GM21619 (cell line): Measurements from ENCODE around the gene COPS6.

Source experiments
- ATAC-seq: cut with Tn5 transposase; IDR thresholded peaks from one replicate; pipeline ENCODE4 v1.9.1; 2021; ENCODE audit not compliant: unreplicated experiment

The COPS6 gene

DNA sequence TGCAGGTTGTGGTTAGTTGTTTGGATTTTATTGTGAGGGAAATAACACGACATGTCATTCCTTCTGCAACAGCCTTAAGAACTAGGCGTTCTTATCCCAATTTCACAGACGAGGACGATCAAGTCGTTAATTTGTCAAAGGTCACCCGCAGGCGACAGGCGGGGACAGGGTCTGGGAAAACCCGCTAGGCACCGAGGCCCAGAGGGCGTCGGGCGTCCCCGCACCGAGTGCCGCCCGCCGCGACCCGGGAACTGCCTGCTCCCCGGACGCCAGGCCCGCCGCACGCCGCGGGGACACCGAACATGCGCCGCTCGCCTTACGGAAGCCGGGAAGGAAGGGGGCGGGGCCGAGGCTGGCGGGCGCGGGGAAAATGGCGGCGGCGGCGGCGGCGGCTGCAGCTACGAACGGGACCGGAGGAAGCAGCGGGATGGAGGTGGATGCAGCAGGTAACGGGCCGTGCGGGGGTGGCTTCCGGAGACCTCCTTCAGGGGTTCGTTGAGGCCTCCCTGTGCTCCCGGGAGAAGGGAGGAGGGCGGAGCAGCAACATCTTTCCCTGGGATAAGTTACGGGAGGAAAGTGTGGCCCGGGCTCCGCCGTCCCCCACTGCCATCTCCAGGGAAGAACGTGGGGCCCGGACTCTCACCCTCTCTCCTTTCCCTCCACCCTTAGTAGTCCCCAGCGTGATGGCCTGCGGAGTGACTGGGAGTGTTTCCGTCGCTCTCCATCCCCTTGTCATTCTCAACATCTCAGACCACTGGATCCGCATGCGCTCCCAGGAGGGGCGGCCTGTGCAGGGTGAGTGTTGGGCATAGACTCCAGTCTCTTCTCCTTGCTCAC lies at the start of gene COPS6:
Gene COPS6 (plus strand): TSS at position 349 of the 837 bp plus-strand sequence. CDS start 22 bp downstream, at position 371.
- peak; percentile 44 for ATAC-seq

DNA sequence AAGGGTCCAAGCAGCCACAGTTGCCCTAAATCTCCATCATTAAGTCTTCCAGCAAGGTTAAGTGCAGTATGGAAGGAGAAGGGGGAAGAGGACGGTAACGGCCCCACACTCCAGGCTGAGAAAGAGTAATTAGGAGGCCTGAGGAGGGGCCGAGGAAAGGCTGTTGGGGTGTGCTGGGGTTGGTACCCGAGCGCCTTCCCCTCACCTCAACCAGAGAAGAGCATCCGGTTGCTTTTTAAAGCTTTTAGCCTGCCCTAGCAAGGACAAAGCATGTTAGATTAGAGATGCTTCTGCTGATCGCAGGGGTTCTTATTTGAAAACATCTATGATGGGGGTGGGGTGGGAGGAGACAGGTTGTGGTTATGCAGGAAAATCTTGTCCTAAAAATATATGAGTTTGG lies 48.2 kb upstream of the COPS6 start:
- no peak for ATAC-seq

DNA sequence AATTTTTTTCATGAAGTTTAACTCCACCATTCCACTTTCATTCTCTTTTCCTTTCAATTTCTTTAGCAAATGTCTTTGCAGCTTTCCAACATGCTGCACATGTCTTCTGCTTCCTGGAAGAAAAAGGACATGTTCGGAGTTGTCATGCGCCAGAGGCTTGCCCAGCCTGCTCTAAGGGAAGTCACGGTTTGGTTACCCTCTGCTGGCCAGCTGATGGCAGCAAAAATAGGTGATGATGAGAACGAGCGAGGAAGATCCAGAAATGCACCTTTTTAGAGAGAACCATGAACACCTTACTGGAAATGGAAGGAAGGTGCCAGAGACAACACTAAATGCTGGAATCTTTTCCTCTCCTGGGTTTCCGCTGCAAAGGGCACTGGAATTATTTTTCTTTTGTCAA lies 44.1 kb upstream of the COPS6 start:
- no peak for ATAC-seq

DNA sequence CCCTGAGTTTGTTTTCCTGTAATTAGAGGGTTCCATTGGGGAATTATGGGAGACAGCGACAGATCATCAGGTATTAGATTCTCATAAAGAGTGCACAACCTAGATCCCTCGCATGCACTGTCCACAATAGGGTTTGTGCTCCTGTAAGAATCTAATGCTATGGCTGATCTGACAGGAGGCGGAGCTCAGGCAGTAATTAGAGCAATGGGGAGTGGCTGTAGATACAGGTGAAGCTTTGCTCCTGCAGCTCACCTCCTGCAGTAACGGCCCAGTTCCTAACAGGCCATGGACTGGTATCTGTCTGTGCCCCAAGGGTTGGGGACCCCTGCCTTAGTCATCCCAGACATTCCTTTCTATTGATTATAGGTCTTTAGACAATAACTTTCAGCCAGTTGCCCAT lies 40.1 kb upstream of the COPS6 start:
- ATAC-seq: no peak

DNA sequence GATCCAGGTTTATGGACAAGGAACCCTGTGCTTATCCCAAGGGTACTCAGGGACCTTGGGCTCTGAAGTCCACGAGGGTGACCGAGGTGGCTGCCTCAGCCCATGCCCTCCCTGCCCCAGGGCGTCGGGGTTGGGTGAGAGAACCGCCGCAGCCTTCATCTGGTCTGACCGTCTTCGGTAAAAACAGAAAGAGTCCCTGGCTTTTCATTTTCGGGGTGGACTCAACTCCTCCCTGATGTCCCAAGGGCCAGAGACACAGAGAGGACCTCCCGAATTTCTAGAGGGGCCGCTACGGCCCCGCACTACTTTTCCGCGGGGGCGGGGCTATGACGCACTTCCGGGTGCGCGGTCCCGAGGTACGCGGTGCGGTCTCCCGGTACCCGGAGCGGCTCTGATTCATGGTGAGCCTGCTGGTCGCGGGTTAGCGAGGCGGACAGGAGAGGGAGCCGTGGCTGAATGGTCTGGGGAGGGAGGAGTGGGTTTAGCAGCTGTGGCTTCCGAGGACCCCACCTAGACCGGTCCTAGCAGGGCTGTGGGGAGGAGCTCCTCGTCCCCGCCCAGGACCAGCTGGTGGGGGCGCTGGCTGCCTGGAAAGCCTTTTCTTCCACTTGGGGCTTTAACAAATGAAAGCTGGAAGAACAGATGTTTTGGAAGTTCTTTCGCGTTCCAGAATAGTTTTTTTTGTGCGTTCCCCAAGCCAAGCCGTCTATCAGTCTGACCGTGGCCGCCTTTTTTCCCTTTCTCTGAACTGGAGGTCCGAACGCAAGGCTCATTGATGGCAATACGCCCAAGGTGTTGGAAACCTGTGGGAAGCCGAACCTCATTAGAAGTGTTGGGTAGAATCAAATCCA lies 39.1 kb upstream of the COPS6 start, which contains the start of gene ZSCAN21:
Gene ZSCAN21 (plus strand): TSS at position 334 of the 851 bp plus-strand sequence. CDS start 7,233 bp downstream, outside the sequence.
- peak; percentile 90 for ATAC-seq

DNA sequence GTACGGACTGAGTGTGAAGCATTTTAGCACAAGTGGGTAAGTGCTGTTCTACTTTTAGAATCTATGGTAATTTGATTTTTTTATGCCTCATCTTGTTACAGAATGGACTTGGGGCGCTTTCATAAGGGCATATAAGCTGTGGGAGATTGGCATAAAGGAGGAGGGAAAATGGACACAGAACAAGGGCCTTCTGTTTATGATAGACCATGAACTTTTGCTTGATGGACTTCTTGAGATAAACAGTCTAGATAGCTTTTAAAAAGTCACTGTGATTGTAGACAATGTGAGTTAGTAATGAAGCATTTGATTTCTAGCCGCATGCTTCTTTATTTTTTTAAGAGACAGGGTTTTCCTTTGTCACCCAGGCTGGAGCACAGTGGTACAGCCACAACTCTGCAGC lies 37.2 kb upstream of the COPS6 start:
- ATAC-seq: no peak

DNA sequence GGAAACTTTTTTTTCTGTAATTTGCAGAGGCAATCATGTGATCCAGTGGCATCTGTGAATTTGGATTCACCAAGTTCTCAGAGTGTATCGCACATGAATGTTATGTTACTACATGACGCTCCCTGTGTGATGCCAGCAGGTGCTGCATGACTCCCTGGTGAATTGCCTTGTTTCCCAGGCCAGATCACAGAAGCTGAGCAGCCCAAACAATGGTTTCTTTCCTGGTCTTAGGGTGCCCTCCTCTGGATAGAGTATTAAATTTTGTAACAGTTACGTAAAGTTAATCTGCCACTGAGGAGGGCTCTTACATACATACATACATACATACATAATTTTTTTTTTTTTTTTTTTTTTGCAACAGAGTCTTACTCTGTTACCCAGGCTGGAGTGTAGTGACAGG lies 35.6 kb upstream of the COPS6 start:
- ATAC-seq: no peak

DNA sequence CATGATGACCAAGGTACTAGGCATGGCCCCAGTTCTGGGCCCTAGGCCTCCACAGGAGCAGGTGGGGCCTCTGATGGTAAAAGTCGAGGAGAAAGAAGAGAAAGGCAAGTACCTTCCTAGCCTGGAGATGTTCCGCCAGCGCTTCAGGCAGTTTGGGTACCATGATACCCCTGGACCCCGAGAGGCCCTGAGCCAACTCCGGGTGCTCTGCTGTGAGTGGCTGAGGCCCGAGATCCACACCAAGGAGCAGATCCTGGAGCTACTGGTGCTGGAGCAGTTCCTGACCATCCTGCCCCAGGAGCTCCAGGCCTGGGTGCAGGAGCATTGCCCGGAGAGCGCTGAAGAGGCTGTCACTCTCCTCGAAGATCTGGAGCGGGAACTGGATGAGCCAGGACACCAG lies 31.8 kb upstream of the COPS6 start:
- no peak for ATAC-seq

DNA sequence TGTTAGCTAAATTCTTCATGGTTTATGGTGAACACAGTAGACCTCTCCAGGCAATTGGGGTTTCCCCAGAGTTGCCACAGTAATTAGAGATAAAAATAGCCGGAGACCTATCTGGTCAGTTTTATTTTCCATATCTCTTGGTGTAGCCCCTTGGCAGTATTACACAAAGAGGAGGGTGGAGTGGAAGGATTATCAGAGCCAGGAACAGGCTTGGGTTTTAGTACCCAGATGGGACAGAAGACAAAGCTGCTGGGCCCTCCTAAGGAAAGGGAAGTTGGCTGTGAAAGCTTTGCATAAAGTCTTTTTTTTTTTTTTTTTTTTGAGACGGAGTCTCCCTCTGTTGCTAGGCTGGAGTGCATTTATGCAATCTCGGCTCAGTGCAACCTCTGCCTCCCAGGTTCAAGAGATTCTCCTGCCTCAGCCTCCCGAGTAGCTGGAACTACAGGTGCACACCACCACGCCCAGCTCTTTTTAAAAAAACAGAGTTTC lies 29.5 kb upstream of the COPS6 start:
- no peak for ATAC-seq

DNA sequence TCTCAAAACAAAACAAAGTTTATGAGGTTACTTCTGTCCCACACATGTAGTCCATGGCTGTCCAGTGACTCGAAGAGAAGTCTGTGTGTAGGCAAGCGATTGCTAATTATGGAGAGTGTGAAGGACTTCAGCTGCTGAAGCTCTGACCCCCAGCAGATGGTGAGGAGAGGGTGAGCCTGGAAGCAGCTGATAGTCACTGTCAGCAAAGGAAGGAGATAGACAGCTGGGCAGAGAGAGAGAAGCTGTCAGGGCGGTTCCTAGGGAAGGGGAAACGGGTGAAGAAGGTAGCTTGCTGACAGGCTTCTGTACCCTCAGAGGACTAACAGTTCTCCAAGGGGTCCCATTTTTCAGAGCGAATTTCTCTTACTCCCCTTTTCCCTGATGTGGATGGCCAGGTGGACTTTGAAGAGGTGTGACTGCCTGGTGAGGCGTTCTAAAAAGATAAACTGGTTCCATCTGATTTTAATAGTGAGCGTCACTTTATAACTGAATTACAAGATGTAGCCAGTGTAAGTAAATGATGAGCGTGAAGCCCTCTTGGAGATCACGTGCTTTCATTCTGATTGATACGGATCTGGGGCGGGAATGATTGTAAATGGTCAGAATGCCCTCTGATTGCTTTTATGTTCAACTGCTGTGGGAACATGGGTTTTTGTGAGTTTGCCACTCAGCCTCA lies 27.1 kb upstream of the COPS6 start:
- ATAC-seq: no peak

DNA sequence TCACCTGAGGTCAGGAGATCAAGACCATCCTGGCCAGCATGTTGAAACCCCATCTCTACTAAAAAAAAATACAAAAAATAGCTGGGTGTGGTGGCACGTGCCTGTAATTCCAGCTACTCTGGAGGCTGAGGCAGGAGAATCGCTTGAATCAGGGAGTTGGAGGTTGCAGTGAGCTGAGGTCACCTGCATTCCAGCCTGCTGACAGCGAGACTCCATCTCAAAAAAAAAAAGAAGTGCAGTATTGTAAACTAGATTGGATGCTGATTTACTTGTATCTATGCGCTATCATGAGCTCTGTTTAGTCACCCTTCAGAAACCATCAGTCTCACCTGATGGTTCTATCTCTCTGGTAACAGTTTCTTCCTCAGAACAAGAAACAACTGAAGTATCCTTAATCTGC lies 25.4 kb upstream of the COPS6 start:
- no peak for ATAC-seq

DNA sequence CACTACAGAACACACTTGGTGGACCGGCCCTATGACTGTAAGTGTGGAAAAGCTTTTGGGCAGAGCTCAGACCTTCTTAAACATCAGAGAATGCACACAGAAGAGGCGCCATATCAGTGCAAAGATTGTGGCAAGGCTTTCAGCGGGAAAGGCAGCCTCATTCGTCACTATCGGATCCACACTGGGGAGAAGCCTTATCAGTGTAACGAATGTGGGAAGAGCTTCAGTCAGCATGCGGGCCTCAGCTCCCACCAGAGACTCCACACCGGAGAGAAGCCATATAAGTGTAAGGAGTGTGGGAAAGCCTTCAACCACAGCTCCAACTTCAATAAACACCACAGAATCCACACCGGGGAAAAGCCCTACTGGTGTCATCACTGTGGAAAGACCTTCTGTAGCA lies 24.6 kb upstream of the COPS6 start:
- no peak for ATAC-seq

DNA sequence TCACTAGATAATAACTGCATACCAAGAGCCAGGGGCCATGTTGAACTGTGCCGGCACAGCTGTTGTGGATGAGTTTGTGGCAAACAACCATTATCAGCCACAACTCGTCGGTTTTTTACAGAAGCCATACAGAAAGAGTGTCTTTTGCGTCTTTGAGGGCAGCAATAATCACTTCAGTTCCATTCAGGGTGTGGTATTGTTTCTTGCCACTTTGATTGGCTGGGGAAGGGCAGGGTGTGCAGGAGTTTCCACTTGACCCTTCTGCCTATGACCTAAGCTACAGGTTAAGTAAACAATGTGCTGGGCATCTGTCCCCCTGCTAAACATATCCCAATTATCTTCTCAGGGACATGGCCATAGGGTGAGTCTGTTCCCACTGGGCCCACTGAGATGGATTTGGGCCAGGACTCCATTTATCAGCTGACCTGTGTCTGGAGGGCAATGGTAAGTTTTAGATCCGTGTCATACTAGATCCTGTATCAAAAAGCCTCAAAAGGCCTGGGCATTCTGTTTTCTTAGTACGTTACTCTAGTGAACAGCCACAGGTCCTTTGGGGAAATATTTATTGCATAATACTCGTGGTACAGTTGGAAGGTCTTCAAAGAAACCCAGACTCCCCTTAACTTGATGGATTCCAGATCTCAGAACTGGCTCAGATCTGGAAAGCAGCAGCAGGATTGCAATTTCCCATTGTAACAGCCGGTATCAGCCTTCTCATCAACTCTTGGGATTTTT lies 23.1 kb upstream of the COPS6 start:
- no peak for ATAC-seq

DNA sequence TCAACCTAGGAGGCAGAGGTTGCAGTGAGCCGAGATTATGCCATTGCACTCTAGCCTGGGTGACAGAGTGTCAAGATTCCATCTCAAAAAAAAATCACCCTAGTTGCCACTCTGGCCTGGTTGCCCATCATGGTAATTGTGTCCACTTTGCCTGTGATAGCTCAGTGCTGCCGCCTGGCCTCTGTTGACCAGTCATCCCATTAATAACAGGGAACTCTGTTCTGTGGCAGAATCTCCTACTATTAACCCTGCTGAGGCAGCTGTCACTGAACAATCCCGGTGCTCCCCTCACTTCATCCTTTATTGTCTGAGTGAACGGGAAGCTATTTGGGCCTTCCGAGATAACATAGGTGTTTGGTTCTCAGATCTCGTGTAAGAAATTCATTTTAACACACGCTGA lies 21.8 kb upstream of the COPS6 start:
- no peak for ATAC-seq

DNA sequence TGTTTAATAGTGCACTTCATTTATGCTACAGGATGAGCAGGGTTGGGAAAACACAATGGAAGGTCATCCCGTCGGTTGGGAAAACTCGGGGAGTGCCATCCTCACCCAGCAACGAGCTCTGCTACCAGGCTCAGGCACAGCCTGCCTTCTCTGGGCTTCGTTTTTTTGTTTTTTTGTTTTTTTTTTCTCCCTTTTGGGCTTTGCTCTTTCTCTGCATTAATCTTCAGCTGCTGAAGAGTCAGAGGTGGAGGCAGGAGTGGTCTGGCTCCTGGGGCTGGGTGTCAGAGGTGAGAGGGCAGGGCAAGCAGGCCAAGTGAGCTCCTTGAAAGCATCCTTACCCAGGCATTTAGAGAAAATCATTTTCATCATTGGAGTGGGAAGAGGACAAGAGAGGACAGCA lies 18.8 kb upstream of the COPS6 start:
- ATAC-seq: no peak

DNA sequence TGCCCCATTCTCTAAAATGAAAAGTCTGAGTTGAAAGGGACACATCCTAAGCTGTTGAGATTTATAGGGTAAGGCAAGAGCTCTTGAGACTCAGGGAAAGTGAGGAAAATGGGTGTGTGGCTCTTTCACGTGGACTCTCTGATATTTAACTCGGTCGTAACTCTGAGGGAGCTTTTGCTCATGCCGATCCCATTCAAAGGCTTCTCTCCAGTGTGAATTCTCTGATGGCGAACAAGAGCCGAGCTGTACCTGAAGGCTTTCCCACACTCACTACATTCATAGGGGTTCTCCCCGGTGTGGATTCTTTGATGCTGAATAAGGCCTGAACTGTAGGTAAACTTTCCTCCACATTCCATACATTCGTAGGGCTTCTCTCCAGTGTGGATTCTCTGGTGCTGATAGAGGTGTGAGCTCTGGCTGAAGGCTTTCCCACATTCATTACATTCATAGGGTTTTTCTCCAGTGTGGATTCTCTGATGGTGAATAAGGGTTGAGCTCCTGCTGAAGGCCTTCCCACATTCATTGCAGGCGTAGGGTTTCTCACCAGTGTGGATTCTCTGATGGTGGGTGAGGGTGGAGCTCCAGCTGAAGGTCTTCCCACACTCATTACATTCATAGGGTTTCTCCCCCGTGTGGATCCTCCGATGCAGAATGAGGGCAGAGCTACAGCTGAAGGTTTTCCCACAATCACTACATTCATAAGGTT lies 17.6 kb upstream of the COPS6 start:
- ATAC-seq: no peak

DNA sequence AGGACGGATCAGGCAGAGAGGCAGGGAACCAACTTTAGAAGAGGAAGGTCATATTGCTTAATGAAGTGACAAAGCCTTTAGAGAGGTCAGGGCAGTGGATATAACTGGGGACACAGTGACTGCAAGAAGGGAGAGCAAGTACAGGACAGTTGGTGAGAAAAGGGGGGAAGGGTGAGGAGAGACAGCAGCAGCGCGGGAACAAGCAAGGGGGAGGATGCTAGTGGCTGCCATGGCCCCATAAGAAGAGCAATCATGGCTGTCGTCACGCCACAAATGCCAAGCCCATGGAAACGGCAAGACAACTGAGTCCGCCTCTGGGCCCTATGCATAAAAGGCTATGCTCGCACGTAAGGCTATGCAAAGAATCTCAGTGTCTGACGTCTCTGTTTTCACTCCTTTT lies 16.3 kb upstream of the COPS6 start:
- ATAC-seq: no peak

DNA sequence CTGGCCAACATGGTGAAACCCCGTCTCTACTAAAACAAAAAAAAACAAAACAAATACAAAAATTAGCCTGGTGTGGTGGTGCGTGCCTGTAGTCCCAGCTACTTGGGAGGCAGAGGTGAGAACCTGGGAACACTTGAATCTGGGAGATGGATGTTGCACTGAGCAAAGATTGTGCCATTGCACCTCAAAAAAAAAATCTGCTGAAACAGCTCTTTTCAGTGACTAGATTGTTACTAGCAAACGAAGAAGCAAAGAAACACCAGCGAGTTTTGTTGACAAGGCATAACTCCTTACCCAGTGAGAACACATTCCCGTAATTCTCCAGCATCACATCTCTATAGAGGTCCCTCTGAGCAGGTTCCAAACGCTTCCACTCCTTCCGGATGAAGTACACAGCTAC lies 13.9 kb upstream of the COPS6 start:
- ATAC-seq: no peak

DNA sequence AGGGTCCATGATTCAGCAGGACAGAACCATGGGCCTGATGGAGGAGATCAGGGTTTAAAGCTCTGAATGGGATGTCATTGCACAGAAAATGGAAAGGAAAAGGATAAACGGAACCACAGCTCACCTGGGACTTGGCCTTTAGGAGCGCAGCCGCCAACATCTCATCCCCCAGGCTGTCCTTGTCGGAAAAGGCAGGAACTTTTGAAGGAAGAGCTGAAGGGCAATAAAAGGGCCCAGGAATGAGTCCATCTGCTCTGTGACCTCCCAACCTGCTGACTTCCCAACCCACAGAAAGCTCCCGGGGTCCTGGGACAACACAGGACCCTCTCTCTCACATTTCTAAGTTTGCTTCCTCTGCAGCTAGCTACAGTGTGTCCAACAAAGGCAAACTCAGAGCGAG lies 13.4 kb upstream of the COPS6 start:
- ATAC-seq: no peak

DNA sequence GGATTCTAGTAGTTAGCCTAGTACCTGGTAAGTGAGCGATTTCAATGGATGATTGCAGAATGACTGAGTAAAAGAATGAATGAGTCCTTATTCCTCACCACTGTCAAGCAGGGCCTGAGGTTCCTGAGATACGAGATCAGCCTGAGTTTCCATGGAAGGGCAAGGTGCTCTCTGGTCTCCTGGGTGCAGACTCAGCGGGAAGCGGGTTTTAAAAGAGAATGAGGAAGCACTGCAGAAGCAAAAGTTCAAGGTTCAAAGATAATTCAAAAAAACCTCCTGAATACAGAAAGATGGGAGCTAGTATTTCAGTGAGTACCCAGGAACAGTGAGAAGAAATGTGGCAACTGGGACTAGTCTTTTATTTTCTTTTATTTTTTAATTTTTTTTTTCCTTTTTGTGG lies 11.6 kb upstream of the COPS6 start:
- no peak for ATAC-seq
